Measurements from ENCODE around the gene SHD. TPM values are rescaled to one million over a fixed set of nuclear protein-coding genes. Genes with fewer than 3 reads are reported as not detected.

SHD gene
- total and polyA plus RNA-seq, 2 of the 13 experiments (the other 11 are each of a cell fraction or from before 2014, with no cell fraction given) = 0.11 to 0.20 TPM

DNA sequence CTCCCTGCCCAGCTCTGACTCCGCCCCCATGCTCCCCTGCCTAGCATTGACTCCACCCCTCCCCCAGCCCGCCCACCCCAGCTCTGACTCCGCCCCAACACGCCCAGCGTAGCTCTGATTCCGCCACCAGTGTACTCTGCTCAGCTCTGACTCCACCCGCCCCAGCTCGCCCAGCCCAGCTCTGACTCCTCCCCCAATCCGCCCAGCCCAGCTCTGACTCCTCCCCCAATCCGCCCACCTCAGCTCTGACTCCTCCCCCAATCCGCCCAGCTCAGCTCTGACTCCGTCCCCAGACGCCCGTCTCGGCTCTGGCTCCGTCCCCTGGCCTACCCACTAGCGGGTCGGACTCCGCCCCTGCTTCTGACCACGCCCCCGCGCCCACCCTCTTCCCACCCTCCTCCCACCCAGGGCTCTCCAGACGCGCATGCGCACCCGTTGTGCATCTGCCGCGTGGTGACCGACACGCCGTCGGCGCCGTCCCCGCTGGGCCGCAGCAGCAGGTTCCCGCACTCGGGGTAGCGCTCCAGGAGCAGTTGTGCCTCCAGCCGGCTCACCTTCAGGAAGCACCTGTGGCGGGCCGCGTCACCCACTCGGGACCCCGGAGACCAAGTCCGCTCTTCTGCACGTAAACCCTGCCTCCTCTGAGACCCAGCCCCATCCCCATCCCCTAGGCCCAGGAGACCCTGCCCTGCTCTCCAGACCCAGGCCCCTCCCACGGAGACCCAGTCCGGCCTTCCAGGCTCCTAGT lies 49.4 kb downstream of the SHD start (continued):
- TF ChIP-seq, protein P1, sequence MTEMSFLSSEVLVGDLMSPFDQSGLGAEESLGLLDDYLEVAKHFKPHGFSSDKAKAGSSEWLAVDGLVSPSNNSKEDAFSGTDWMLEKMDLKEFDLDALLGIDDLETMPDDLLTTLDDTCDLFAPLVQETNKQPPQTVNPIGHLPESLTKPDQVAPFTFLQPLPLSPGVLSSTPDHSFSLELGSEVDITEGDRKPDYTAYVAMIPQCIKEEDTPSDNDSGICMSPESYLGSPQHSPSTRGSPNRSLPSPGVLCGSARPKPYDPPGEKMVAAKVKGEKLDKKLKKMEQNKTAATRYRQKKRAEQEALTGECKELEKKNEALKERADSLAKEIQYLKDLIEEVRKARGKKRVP (CRISPR knock-in tag; IDR thresholded peaks at IDR 0.05) = no peak
- no peak for TF ChIP-seq RFX3 (CRISPR knock-in tag; IDR thresholded peaks at IDR 0.05)
- no peak for TF ChIP-seq DRAP1 (CRISPR knock-in tag; IDR thresholded peaks at IDR 0.05)
- TF ChIP-seq YY1 (IDR thresholded peaks at IDR 0.05; ENCODE audit: insufficient read depth, insufficient replicate concordance, low read depth, low read length) = no peak
- no peak for TF ChIP-seq ZNF343 (CRISPR knock-in tag; IDR thresholded peaks at IDR 0.05)
- TF ChIP-seq ARHGAP35 (CRISPR knock-in tag; IDR thresholded peaks at IDR 0.05; ENCODE audit: borderline replicate concordance) = no peak
- TF ChIP-seq RBFOX2 (IDR thresholded peaks at IDR 0.05; ENCODE audit: low read depth, low read length) = peak; percentile 24; the same call in 1 of the 2 replicates
- TF ChIP-seq MLLT10 (CRISPR knock-in tag; IDR thresholded peaks at IDR 0.05) = no peak
- TF ChIP-seq, protein P2, sequence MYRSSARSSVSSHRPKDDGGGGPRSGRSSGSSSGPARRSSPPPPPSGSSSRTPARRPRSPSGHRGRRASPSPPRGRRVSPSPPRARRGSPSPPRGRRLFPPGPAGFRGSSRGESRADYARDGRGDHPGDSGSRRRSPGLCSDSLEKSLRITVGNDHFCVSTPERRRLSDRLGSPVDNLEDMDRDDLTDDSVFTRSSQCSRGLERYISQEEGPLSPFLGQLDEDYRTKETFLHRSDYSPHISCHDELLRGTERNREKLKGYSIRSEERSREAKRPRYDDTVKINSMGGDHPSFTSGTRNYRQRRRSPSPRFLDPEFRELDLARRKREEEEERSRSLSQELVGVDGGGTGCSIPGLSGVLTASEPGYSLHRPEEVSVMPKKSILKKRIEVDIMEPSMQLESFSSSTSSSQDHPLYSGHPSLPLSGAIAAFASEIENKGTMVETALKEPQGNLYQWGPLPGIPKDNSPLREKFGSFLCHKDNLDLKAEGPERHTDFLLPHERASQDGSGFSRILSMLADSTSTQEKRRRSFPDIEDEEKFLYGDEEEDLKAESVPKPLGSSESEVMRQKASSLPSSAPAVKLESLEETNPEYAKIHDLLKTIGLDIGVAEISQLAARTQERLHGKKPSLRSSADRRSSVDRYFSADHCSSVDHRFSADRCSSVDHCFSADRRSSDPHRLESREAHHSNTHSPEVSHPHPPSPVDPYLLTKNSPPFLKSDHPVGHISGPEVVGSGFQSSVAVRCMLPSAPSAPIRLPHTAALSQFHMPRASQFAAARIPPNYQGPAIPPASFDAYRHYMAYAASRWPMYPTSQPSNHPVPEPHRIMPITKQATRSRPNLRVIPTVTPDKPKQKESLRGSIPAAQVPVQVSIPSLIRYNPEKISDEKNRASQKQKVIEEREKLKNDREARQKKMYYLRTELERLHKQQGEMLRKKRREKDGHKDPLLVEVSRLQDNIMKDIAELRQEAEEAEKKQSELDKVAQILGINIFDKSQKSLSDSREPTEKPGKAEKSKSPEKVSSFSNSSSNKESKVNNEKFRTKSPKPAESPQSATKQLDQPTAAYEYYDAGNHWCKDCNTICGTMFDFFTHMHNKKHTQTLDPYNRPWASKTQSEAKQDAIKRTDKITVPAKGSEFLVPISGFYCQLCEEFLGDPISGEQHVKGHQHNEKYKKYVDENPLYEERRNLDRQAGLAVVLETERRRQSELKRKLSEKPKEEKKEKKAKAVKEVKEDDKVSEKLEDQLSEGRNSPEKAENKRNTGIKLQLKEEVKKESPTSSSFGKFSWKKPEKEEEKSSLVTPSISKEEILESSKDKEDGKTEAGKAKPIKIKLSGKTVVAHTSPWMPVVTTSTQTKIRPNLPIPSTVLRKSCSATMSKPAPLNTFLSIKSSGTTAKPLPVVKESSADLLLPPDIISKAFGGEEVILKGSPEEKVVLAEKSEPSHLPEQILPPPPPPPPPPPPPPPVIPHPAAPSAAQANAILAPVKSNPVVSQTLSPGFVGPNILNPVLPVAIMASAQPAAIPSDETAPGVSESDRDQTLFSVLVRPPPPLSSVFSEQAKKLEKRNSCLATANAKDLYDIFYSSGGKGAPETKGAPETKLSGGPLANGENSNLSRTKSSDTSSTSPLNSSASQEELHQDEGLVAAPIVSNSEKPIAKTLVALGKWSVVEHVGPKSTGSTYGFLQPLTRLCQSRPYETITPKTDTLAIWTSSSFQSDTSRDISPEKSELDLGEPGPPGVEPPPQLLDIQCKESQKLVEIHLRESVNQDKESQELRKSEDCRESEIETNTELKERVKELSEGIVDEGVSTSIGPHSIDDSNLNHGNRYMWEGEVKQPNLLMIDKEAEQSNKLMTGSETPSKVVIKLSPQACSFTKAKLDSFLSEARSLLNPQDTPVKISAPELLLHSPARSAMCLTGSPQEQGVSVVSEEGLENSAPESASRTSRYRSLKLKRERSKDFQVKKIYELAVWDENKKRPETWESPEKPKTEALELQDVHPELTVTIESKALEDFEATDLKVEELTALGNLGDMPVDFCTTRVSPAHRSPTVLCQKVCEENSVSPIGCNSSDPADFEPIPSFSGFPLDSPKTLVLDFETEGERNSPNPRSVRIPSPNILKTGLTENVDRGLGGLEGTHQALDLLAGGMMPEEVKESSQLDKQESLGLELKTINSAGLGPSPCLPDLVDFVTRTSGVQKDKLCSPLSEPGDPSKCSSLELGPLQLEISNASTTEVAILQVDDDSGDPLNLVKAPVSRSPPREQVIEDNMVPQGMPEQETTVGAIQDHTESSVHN (CRISPR knock-in tag; IDR thresholded peaks at IDR 0.05) = no peak
- TF ChIP-seq ZNF549 (CRISPR knock-in tag; IDR thresholded peaks at IDR 0.05) = no peak
- no peak for TF ChIP-seq IRF1 (CRISPR knock-in tag; IDR thresholded peaks at IDR 0.05; ENCODE audit: low read depth)
- TF ChIP-seq ZNF850 (CRISPR knock-in tag; conservative IDR thresholded peaks at IDR 0.05) = no peak
- TF ChIP-seq MTA1 (CRISPR knock-in tag; IDR thresholded peaks at IDR 0.05; ENCODE audit: borderline replicate concordance) = no peak
- no peak for TF ChIP-seq CHCHD3 (CRISPR knock-in tag; IDR thresholded peaks at IDR 0.05)
- TF ChIP-seq ZNF235 (CRISPR knock-in tag; IDR thresholded peaks at IDR 0.05; ENCODE audit: borderline replicate concordance) = no peak
- TF ChIP-seq HOXD1 (CRISPR knock-in tag; IDR thresholded peaks at IDR 0.05) = no peak
- TF ChIP-seq, protein P3, sequence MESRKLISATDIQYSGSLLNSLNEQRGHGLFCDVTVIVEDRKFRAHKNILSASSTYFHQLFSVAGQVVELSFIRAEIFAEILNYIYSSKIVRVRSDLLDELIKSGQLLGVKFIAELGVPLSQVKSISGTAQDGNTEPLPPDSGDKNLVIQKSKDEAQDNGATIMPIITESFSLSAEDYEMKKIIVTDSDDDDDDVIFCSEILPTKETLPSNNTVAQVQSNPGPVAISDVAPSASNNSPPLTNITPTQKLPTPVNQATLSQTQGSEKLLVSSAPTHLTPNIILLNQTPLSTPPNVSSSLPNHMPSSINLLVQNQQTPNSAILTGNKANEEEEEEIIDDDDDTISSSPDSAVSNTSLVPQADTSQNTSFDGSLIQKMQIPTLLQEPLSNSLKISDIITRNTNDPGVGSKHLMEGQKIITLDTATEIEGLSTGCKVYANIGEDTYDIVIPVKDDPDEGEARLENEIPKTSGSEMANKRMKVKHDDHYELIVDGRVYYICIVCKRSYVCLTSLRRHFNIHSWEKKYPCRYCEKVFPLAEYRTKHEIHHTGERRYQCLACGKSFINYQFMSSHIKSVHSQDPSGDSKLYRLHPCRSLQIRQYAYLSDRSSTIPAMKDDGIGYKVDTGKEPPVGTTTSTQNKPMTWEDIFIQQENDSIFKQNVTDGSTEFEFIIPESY (CRISPR knock-in tag; IDR thresholded peaks at IDR 0.05) = peak; percentile 88
